NOMO-1 treated with dmso at 0.1 percent for 144 hours (cell line): ENCODE measurements around the gene PRL.

ENCODE experiments used
- DNase-seq: peaks from one replicate; lab custom pipeline; 2025; ENCODE audit not compliant: unreplicated experiment; lab: John Stamatoyannopoulos, UW

The PRL gene

GRCh38 chr6:22296936-22297335 is at the start of gene PRL:
PRL (minus strand) TSS chr6:22297036; CDS start chr6:22296982, 54 bp downstream.
- no peak for DNase-seq

- no peak for DNase-seq
These were observed 47.0 kb upstream of the PRL start for GRCh38 chr6:22343864-22344263.

GRCh38 chr6:22334778-22335177 is 37.9 kb upstream of the PRL start:
- DNase-seq: no peak

DNA sequence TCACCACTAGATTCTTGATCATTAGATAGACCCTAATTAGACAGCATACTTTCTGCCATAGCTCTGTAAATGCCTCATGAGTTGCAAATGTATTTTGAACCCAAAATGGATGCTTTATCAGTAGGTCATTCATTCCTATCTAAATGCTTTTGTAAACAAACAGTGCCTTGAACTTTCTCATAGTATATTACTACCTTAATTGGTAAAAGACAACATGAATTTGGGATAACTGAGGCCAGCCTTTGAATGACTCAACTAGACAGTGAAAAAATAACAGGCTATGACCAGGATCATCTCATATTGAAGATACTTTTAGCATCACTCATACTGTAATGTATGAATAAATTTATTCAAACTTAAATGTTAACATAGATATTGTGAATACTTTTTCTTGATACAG is 37.0 kb upstream of the PRL start:
- no peak for DNase-seq

- no peak for DNase-seq
These were observed 35.9 kb upstream of the PRL start for GRCh38 chr6:22332711-22333110.

DNA sequence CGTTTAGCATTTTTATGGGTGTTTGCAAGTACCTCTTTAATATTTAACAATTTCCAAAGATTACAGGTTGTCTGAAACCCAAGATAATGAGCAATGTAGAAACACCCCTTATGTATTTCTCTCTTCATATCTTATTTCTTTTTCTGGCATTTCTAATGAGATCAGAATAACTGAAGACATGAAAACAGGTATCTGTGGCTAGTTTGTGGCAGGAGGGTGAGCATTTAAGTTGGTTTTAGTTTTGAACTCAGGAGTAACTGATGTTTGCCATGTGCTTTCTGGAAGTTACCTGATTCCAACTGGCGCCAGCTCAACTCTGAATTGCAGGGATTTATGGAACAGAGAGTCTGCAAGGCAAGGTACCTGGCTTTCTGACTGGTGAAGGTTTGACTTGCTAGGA is 35.4 kb upstream of the PRL start:
- DNase-seq: no peak

GRCh38 chr6:22330941-22331340 is 34.1 kb upstream of the PRL start:
- no peak for DNase-seq

DNA sequence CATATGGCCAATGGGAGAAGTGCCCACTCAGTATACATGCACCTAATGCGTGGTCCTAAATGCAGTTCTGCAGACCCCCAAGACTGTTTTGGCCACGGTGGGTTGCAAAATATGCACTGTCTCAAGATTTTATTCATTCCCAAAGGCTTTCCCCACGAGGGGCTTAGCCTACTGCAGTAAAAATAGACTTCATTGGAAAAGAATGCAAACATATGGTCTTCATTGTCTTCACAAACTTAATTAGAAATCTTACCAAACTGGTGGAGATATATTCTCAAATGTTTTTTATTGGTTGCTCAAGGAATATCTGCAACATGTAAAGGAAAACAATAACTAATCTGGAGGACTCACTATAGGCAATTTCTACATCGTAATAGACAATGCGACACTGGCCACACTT is 31.6 kb upstream of the PRL start:
- DNase-seq: no peak

DNA sequence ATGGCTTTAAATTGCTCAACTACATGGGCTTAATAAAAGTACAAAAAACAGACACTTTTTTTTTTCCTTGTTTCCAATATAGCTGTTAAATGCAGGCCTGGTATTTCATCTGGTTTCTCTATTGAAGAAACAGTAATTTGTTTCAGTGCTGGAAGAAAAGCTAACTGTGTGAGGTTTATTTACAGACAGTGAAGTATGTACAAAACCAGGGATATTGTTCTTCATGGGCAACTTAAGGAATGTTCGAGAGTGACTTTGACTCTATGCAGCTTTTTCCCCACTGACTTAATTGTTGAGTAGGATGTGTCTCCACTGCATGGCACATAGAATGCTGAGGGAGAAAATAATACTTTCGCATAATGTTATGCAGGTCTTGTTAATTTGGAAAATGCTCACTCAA is 31.0 kb upstream of the PRL start:
- DNase-seq: no peak

GRCh38 chr6:22326500-22326899 is 29.7 kb upstream of the PRL start:
- DNase-seq: no peak

DNA sequence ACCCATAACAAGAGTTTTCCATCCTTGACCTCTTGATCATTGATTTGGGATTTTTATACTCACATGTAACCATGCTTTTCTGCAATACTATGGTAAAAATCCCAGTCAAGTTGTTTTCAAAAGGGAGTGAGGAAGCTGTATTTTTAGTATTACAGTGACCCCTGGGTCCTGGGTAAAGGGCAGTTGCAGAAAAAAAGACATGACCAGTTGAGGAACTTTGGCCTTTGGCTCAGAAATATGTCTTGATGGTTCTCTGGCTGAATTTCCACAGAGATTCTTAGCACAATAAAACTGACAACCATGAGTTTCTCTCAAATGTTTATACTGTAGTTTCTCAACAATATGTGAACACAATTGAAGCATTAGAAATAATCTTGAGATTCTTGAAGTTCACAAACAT is 28.6 kb upstream of the PRL start:
- no peak for DNase-seq

DNA sequence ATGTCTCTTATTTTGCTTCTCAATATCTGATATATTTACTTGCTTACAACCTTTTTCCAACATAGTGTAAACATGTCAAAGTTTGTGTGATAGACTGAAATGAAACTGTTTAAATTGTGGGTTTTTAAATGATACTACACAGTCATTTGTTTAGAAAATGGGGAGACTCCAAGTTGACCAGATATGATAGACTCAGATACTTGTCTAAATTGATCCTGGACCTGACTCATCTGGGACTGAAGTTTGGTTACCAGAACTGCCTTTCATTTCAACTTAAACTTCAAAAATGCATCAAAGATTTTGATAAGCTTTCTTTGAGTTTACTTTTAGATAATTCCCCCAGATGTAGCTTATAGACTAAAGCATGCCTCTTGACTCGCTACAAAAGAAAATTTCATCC is 27.0 kb upstream of the PRL start:
- no peak for DNase-seq

DNA sequence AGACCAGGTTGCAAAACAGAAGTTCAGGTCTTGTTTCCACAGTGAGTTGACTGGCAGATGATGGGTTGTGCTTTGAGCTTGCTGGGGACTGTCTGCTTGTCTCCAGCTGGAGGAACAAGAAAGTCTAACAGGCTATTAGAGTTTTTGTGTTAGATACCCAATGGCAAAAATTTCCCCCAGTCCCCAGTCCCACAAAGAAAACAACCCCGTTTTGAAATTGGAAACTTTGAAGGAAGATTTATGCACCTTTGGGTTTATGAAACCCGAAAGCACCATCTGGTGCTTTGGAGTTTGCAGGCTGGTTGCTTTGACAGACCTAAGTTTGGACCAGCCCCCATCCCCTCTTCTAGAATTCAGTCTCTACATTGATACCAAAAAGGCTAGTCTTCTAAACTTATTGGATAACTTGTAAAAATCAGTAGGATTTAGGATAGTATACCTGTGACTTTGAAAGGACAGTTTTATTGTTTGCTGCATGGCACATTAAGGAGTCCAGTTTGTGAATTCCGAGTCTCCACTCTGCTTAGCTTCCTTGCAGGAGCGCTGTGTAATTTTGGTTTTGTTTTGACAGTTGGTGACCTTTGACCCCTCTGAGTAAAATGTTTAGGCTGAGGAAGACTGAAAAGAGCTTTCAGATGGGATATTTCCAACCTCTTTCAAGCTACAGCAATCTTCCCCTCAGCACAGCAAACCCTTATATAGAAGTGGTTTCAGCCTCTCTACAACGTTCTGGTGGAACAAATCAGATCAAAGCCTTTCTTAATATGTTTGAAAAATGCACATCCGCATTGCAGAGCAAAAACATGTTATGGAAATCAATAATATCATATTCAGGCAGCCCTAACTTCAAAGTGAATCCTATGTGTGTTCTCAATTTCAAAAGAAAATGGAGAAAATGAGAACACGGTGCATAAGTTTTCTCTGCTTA is 25.5 kb upstream of the PRL start:
- DNase-seq: no peak

DNA sequence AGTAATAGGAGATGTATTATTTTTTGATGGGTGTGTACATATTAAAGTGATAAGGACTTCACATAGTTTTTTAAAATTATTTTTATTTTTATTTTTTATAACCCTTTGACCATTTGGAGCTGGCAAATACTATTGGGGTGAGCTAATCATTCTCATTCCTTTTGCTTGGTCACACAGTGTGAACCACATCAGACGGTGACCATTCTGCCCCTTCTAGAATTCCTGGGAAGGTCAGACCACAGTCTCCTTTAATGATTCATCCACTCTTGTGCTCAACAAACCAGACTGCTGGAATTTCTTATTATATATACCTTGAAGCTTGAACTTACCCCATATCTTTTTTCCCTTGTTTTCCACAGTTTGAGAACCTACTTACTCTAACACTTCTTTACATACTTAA is 23.9 kb upstream of the PRL start:
- DNase-seq: no peak

DNA sequence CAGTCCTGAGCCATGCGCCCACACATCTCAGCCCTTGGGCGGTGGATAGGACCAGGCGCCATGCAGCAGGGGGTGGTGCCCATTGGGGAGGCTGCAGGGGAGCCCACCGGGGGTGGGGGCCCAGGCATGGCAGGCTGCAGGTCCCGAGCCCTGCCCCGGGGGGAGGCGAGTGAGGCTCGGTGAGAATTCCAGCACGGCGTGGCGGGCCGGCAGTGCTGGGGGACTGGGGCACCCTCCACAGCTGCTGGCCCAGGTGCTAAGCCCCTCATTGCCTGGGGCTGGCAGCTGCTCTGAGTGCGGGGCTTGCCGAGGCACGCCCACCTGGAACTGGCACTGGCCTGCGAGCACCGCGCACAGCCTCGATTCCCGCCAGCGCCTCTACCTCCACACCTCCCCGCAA is 21.6 kb upstream of the PRL start:
- DNase-seq: no peak

- DNase-seq: no peak
These were observed 17.0 kb upstream of the PRL start for GRCh38 chr6:22313796-22314195.

- no peak for DNase-seq
These were observed 12.1 kb upstream of the PRL start for GRCh38 chr6:22308939-22309338.

DNA sequence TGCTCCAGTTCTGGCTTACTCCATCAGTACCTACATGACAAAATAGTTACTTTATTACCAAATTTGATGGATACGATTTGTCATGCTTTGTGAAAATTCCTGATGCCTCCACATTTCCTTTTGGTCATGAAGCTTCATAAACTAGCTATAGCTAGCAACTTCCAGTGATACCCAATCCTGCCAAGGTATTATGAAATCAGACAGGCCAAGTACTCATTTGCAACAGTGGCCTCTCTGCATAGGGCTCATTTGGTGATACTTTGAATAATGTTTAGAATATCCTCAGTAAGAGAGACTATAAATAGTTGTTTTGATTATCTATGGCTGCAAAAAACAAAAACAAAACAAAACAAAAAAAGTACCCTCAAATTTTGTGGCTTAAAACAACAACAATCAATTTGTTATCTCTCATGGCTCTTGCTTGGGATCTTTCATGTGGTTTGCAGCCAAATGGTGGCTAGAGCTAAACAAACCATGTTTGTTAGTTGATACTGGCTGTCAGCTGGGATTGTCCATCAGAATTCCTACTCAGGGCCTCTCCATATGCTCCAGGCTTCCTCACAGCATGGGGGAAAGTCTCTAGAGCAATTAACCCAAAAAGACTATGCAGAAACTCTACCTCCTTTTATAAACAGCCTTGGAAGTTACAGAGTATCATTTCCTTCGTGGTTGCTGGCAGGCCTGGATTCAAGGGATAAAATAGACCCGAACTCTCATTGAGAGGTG is 10.1 kb upstream of the PRL start:
- DNase-seq: no peak

DNA sequence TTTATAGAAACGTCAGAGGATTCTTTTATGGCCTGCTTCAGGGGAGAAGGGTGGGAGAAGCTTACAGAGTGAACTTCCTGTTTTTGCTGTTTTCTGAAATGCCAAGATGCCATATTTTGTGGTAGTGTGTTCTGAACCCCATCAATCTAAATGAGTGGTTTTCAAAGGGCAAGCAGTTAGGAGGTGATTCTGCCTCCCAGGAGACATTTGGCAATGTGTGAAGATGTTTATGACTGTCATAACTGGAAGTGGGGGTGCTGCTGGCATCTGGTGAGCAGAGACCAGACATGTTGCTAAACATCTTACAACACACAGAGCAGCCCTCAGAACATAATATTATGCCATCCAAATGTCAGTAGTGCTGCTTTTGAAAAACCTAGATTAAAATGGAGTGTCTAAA is 6.0 kb upstream of the PRL start:
- DNase-seq: no peak

DNA sequence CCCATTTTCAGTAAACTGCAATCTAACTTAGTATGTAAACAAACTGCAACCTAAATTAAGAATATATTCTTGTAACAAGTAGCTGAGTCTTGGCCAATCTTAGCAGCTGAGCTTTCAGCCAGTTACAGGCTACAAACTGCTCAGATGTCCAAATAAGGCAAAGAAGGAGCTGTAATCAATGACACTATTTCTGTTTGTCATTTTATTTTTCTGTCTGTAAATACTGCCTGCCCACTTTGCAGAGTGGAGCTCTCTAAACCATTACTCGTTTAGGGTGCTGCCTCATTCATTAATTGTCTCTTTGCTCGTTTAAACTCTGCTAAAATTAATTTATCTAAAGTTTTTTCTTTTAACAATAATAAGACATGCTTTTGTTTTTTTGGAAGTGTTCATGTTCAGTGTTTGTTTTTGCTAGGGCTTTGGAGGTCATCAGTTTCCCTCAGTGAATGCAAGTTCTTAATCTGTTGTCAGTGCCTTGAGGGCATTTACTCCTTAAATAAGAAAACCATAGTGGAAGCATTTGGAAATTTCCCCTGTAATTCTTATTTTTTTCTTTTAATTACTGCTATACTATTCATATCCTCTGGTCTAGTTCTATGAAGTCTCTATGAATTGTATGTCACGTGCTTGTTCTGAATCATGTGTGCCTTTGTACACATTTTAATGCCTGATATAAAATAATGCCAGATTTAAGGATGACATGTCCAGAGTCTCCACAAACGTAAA is 3.6 kb upstream of the PRL start:
- DNase-seq: no peak

DNA sequence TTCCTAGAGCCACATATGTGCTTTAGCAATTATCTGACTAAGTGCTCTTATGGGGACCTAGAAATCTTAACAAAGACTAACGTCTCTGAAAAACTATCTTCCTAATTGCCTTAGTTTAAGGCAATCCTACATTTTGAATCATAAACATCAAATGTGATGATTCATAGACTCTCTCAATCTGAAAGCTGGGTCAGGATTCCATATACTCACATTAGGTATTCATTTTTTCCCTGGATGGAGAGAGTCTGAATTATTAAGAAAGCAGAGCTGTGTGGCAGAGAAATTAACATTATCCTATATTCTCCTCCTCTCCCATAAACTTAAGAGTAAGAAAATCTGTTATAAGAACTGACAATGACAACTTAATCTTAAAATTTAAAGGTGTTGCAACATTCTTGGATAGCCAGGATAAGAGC is 1.6 kb upstream of the PRL start:
- no peak for DNase-seq

DNA sequence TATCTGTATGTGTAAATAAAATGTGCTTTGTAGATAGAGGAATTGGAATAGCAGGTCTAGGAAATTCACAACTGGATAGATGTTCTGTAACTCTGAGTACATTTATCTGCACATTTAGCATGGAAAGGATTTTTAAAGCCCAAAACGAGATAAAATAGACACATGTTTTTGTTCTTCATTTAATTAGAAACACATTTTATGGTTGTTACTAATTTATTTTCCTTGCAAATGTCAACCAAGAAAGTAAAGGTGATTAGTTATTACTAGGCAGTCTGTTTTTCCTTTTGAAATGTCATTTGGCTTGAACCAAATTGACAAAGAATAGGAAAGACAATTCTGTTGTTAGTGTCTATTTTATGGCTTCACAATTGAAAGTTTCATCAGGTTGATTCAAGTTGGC is 769 bp downstream of the PRL start:
- no peak for DNase-seq
